GM12878 (cell line): ENCODE data around the gene EIF4E2. TPM values are rescaled to one million over a fixed set of nuclear protein-coding genes. Genes with fewer than 3 reads are reported as not detected.

Experiments used
- ATAC-seq: fragments of 200-7000 bp; cut with Tn5 transposase; 3 replicates; pipeline ENCODE4 v1.9.1; 2020; ENCODE audit warnings: mild to moderate bottlenecking, moderate library complexity
- BruUV-seq: library from RNA; stranded (reverse); fragments of 400-500 nt; replicated peaks from 2 replicates; lab custom pipeline; 2021; lab: Mats Ljungman, UMichigan
- CTCF ChIA-PET: fragments of 300-600 bp; sonication (Branson Sonifier 250); formaldehyde crosslinking; extraction: SDS; loops from one replicate; lab custom pipeline; 2021; ENCODE audit warnings: inconsistent platforms; lab: Yijun Ruan, JAX
- POLR2A ChIA-PET: fragments of 350-600 bp; formaldehyde crosslinking; extraction: SDS; loops from one replicate; lab custom pipeline; 2021; ENCODE audit warnings: inconsistent platforms; lab: Charles Lee
- RAD21 ChIA-PET: fragments of 300-600 bp; sonication (Branson Sonifier 250); formaldehyde crosslinking; loops from one replicate; lab custom pipeline; 2023; ENCODE audit warnings: antibody characterized with exemption; ENCODE audit not compliant: unreplicated experiment; lab: Charles Lee
- SMC1A ChIA-PET: fragments of 300-600 bp; sonication (Branson Sonifier 250); formaldehyde crosslinking; loops from one replicate; lab custom pipeline; 2023; ENCODE audit not compliant: unreplicated experiment, uncharacterized antibody; lab: Charles Lee
- DNase-seq: peaks from one replicate; pipeline ENCODE4 v3.0.0-alpha.2; 2011; ENCODE audit warnings: low read depth, low spot score
- FAIRE-seq: peaks from 3 replicates; lab custom pipeline; 2011; peaks lifted over from hg19 to GRCh38; lab: Jason Lieb, UNC
- H2AFZ ChIP-seq: 2 replicates; pipeline ENCODE4 v1.6.0; 2011; ENCODE audit warnings: low read depth, low read length, control low read depth; ENCODE audit not compliant: control insufficient read depth
- H3K27ac ChIP-seq: 2 replicates; pipeline ENCODE4 v1.5.1; 2011; ENCODE audit warnings: control low read depth; ENCODE audit not compliant: control insufficient read depth, insufficient read depth
- H3K27me3 ChIP-seq, 2 experiments: replicated peaks in 1 of 2; 2 replicates each; pipeline versions ENCODE4 v1.6.0 to v1.6.1; 2011; ENCODE audit warnings: low read length in 1 of 2; ENCODE audit not compliant: control insufficient read depth in 2 of 2, insufficient read depth in 2 of 2
- H3K36me3 ChIP-seq, 2 experiments: 2 replicates each; pipeline ENCODE4 v1.5.1; 2011; ENCODE audit warnings: low read length in 1 of 2; ENCODE audit not compliant: control insufficient read depth in 2 of 2, insufficient read depth in 2 of 2
- H3K4me1 ChIP-seq: 2 replicates; pipeline ENCODE4 v1.6.1; 2011; ENCODE audit warnings: mild to moderate bottlenecking, low read length, moderate library complexity, mixed read lengths; ENCODE audit not compliant: control insufficient read depth, insufficient read depth
- H3K4me2 ChIP-seq: 2 replicates; pipeline ENCODE4 v1.6.0; 2011; ENCODE audit warnings: control low read depth; ENCODE audit not compliant: control insufficient read depth, insufficient read depth
- H3K4me3 ChIP-seq: fragments of 200-600 bp; sonication (generic); 2 replicates; pipeline ENCODE4 v1.5.1; 2016
- H3K79me2 ChIP-seq: 2 replicates; pipeline ENCODE4 v1.6.0; 2011; ENCODE audit warnings: low read length; ENCODE audit not compliant: control insufficient read depth, insufficient read depth
- H3K9ac ChIP-seq: 2 replicates; pipeline ENCODE4 v1.8.0; 2011; ENCODE audit warnings: low read length, control low read depth, mixed read lengths; ENCODE audit not compliant: control insufficient read depth, insufficient read depth
- H3K9me3 ChIP-seq: replicated peaks from 3 replicates; pipeline ENCODE4 v1.5.1; 2011; ENCODE audit warnings: mild to moderate bottlenecking, low read length; ENCODE audit not compliant: control insufficient read depth, insufficient read depth
- H4K20me1 ChIP-seq: 2 replicates; pipeline ENCODE4 v1.6.0; 2011; ENCODE audit not compliant: control insufficient read depth, insufficient read depth
- EZH2 ChIP-seq: IDR thresholded peaks from 2 replicates; pipeline ENCODE4 v1.6.1; 2012; ENCODE audit warnings: low read depth, mild to moderate bottlenecking, control low read depth, inconsistent platforms, low read length, borderline replicate concordance; ENCODE audit not compliant: control insufficient read depth
- IKZF1 ChIP-seq: fragments of 450-650 bp; conservative IDR thresholded peaks from 2 replicates; pipeline ENCODE4 v1.6.1; 2017; ENCODE audit warnings: antibody characterized with exemption, mild to moderate bottlenecking
- POLR2AphosphoS5 ChIP-seq: IDR thresholded peaks from 2 replicates; pipeline ENCODE4 v1.6.1; 2011; ENCODE audit warnings: mild to moderate bottlenecking, low read length, inconsistent platforms
- STAT3 ChIP-seq: IDR thresholded peaks from 2 replicates; pipeline ENCODE4 v1.6.1; 2011; ENCODE audit warnings: low read depth, low read length, improper control_type of control experiment
- ZNF592 ChIP-seq: fragments of 450-650 bp; IDR thresholded peaks from 2 replicates; pipeline ENCODE4 v1.6.1; 2017; ENCODE audit warnings: mild to moderate bottlenecking, moderate library complexity
- WGBS: methylation state at CpG from one replicate; pipeline ENCODE4 v1.1.6; 2016; ENCODE audit warnings: low lambda C conversion rate; ENCODE audit not compliant: insufficient replicate concordance, insufficient coverage; ENCODE audit errors: missing lambda C conversion rate; 5-methylcytosine and 5-hydroxymethylcytosine counted together
- in situ Hi-C: fragments of 300-500 bp; cut with MboI; formaldehyde crosslinking; loops from 9 replicates; pipeline ENCODE4 v1.14.3; 2018; ENCODE audit warnings: mixed read lengths
- intact Hi-C: fragments of 100-400 bp; cut with micrococcal nuclease; formaldehyde crosslinking; loops from one replicate; pipeline ENCODE4 v1.14.2; 2022; ENCODE audit not compliant: unreplicated experiment
- polyA plus RNA-seq, 11 experiments: library from polyadenylated mRNA; depleted of rRNA in 4 of 11; unstranded in 6 of 11; stranded (reverse) in 5 of 11; fragments of >200 nt; fragmentation: Nextera tagmentation in 4 of 11; fragmentation: Illumina TruSeq in 1 of 11; extraction: Ambion mirVana in 4 of 11; extraction: Trizol in 1 of 11; gene quantifications; 1 replicate in 1 of 11; 2 replicates in 10 of 11; pipeline versions ENCODE4 v1.2.1 to v1.2.3, GENCODE V29; 2011 to 2016; ENCODE audit warnings: inconsistent platforms in 2 of 11, missing spikeins in 2 of 11, low read depth in 1 of 11
- total RNA-seq, 4 experiments: library from RNA; depleted of rRNA in 3 of 4; stranded (reverse); fragments of >200 nt in 3 of 4; fragmentation: Illumina TruSeq in 1 of 4; extraction: Trizol in 1 of 4; gene quantifications; 2 replicates each; pipeline versions ENCODE4 v1.2.1 to v1.2.3, GENCODE V29; 2013 to 2021

EIF4E2 gene
- total and polyA plus RNA-seq, 10 of the 15 experiments (the other 5 are each of a cell fraction or from before 2014, with no cell fraction given), result 56.1 to 158 (median 110) TPM

- CTCF ChIA-PET, result no interaction called here
- SMC1A ChIA-PET, result no interaction called here
- H3K4me2 ChIP-seq, result no peak overlapping the region
- H2AFZ ChIP-seq, result no peak overlapping the region
- ATAC-seq (no peak), FAIRE-seq (no peak), DNase-seq (no peak)
- TF ChIP-seq EZH2 (no peak), STAT3 (no peak), POLR2AphosphoS5 (no peak), ZNF592 (no peak), IKZF1 (no peak)
- RAD21 ChIA-PET, result no interaction called here
- no peak overlapping the region for H3K9ac ChIP-seq
- no peaks in the 10 kb centered on the region for H3K36me3 ChIP-seq
- no peaks in the 10 kb centered on the region for H3K79me2 ChIP-seq
- no peak overlapping the region for H3K27ac ChIP-seq
- in situ Hi-C loops, result no loop called here
- 29% methylated on average over 9 of the region's 14 CpGs for WGBS
- H4K20me1 ChIP-seq, result no peaks in the 10 kb centered on the region
- intact Hi-C loops, result no loop called here
- H3K9me3 ChIP-seq, result no peaks in the 10 kb centered on the region
- peaks cover 3 to 6% of the 10 kb centered on the region in 2 experiments; a peak in 3 of 4 replicates for H3K27me3 ChIP-seq
- POLR2A ChIA-PET, result no interaction called here
- BruUV-seq, result no TSS peak
- H3K4me3 ChIP-seq, result no peak overlapping the region
- H3K4me1 ChIP-seq, result no peaks in the 10 kb centered on the region
Measured at GRCh38 chr2:232525199-232525598, 25.3 kb upstream of the EIF4E2 start.
